ENCODE data around the gene CELSR2.

CELSR2 gene

DNA sequence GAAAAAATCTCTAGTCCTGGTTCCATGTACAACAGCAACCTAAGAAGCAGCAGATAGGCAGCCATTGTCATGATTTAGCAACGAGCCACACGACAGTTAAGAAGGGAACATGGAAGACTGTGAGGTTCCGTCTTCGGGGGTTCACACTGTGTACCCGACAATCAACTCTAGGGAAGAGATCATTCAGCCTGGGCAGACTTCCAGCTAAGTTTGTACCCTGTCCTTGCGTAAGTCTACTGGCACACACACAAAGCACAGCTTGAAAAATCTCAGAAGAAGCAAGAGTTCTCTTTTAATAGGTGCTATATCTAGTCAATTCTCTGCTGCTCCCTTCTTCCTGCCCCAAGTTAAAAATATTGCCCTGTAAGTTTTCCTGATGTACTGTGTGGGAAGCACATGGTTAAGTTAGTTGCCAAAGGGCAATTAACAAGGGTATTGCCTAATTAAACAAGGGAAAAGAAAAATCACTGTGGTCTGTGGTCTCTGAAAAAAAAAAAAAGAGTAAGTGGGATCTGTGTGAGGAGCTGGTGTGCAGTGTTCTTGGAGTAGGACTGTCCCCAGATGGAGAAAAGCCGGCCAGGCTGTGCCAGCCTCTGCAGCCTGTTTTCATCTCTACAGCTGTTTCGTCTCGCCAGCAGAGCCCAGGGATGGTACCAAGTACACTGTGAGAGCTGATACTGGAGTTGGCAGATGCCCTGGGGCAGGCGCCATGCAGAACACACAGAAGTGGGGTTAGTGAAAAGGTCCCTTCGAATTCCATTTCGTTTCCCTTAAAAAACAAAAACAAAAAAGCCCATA lies 63.8 kb downstream of the CELSR2 start:
- no peak for DNase-seq

DNA sequence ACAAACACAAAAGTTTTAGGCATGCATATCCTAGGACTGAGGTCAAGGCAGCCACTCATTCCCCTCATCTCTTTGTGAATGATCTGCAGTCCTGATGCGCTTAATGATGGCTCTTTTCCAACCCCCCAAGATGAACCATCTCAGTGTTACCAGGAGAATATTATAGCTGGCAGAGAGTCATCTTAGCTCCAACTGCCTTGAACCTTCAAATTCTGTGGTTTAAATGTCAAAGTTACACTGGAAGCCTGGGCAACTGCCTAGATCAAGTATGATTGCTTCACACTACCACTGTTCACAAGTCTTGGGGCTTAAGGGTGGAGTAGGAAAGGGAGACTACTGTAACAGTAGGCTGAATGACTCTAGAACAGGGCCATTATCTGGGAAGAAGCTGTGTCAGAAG lies 65.5 kb downstream of the CELSR2 start:
- no peak for DNase-seq

DNA sequence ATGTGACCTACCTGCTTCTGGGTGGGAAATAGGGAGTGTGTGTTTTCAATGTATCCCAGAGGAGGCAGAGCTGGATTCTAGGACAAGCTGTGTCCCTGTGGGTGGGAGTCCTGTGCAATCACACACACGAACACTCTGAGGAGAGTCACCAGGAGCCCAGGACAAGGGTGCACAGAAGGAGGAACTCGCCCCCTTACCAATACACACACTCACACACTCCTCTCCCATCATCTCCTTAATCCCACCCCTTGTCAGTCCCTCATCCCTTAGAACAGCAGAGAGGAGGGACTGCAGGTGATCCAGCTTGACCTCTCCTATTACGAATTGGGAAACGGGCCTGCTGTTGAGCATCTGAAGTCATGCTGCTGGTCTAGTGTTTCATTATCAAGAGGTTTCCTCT lies 65.9 kb downstream of the CELSR2 start:
- DNase-seq, result no peak

DNA sequence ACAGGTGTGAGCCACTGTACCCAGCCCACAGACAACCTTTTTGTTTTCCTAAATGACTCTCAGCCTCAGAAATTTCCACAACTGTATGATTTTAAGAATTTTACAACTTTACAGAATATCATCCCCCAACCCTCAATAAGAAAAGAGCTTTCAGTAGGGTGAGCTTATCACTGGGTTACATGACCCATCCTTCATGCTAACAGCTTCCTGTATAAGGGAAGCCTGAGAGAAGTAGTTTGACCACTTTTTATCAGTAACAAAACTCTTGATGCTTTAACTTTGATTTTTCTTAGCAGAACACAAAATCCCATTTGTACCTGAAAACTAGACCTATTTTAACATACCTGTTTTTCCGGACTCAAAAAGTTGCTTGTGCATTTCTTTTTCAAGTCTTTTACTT lies 67.2 kb downstream of the CELSR2 start:
- DNase-seq, result no peak

DNA sequence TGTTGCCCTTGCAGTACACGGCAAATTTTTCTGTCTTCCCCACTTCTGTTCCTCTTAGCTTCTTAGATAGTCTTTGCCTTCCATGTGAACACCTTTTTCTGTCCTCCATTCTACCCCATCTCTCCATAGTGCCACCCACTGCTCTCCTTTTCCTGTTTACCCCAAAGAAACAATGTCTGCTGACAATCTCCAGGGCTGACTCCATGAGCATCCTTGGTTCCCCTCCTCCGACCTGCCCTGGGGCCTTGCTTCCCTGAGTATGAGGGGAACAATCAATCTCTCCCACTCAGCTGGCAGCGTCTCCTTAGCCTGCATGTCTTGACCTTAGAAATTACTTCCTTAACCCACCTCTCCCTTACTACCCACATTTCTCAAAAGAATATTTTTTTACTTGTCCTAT lies 69.8 kb downstream of the CELSR2 start:
- no peak for DNase-seq

DNA sequence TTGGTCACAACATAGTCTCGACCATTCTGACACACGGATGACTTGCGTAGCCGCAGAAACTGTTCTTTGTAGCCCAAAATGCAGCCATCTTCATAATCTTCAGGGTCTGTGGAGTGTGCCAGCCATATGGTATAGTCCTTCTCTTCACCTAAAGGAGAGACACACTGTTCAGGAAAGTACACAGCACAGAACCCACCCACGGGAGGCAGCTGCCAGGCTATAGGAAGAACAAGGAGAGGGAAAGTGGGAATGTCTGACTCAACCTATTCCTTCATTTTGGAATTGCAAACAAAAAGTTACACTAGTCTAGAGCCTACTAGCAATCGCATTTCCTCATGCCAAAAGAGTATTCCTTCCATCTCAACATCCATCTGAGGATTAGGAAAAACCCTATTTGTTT lies 73.6 kb downstream of the CELSR2 start:
- no peak for DNase-seq
